ENCODE measurements around the gene ATMIN. TPM values are rescaled to one million over a fixed set of nuclear protein-coding genes. Genes with fewer than 3 reads are reported as not detected.

ATMIN gene
- total RNA-seq, 1 experiment from 2014 or later = 28.4 TPM

GRCh38 chr16:81041696-81042095, 6.1 kb downstream of the ATMIN start:
- intact Hi-C loops (cut with micrococcal nuclease; ENCODE audit: unreplicated experiment) = no loop called here
- BruUV-seq (replicated peaks) = no TSS peak

GRCh38 chr16:81042821-81043220, 7.2 kb downstream of the ATMIN start:
- H3K36me3 ChIP-seq (ENCODE audit: control insufficient read depth, insufficient read depth, low read length) = peaks cover 2% of the 10 kb centered on the region; the same call in 1 of the 2 replicates
- no peak overlapping the region for H3K27ac ChIP-seq (ENCODE audit: low read length)
- H3K27me3 ChIP-seq (ENCODE audit: control insufficient read depth, insufficient read depth, low read length) = no peaks in the 10 kb centered on the region
- ChIA-PET POLR2A (no interaction called here), CTCF (no interaction called here)
- no peak for ATAC-seq
- intact Hi-C loops (cut with micrococcal nuclease; ENCODE audit: unreplicated experiment) (no loop called here), in situ Hi-C loops (cut with HindIII; ENCODE audit: low pct_unique_long_range_greater_than_20kb, low sequenced_read_pairs) (no loop called here)
- no peaks in the 10 kb centered on the region for H3K4me1 ChIP-seq (ENCODE audit: control insufficient read depth, insufficient read depth, low read length)
- DNase-seq (ENCODE audit: low read depth, low spot score) = no peak
- no peak overlapping the region for H3K4me3 ChIP-seq (ENCODE audit: low read depth in 2 of 2, low read length in 2 of 2)
- no TSS peak for BruUV-seq (replicated peaks)
- H3K9me3 ChIP-seq (ENCODE audit: control insufficient read depth, insufficient read depth, low read depth, low read length) = no peaks in the 10 kb centered on the region
- TF ChIP-seq SIN3A (IDR thresholded peaks at IDR 0.05; ENCODE audit: borderline replicate concordance, insufficient read depth, low read depth, low read length) (no peak), POLR2AphosphoS5 (IDR thresholded peaks at IDR 0.05; ENCODE audit: low read depth, low read length) (no peak), REST (IDR thresholded peaks at IDR 0.05; ENCODE audit: insufficient read depth in 1 of 2, low read depth in 2 of 2, low read length in 1 of 2) (no peak), CTCF (IDR thresholded peaks at IDR 0.05) (no peak), TCF7L2 (IDR thresholded peaks at IDR 0.05; ENCODE audit: low read depth, low read length) (no peak)

More at GRCh38 chr16:81041696-81042095, 6.1 kb downstream of the ATMIN start:
- ATAC-seq = no peak
- H3K4me3 ChIP-seq (ENCODE audit: low read depth in 2 of 2, low read length in 2 of 2) = no peak overlapping the region
- TF ChIP-seq SIN3A (IDR thresholded peaks at IDR 0.05; ENCODE audit: borderline replicate concordance, insufficient read depth, low read depth, low read length) = no peak
- TF ChIP-seq TCF7L2 (IDR thresholded peaks at IDR 0.05; ENCODE audit: low read depth, low read length) = no peak
- no peak for TF ChIP-seq REST (IDR thresholded peaks at IDR 0.05; ENCODE audit: insufficient read depth in 1 of 2, low read depth in 2 of 2, low read length in 1 of 2)
- TF ChIP-seq CTCF (IDR thresholded peaks at IDR 0.05) = no peak
- no peak for TF ChIP-seq POLR2AphosphoS5 (IDR thresholded peaks at IDR 0.05; ENCODE audit: low read depth, low read length)
- H3K36me3 ChIP-seq (ENCODE audit: control insufficient read depth, insufficient read depth, low read length) = peaks cover 3% of the 10 kb centered on the region
- H3K27me3 ChIP-seq (ENCODE audit: control insufficient read depth, insufficient read depth, low read length) = no peaks in the 10 kb centered on the region
- H3K9me3 ChIP-seq (ENCODE audit: control insufficient read depth, insufficient read depth, low read depth, low read length) = no peaks in the 10 kb centered on the region
- no peak overlapping the region for H3K27ac ChIP-seq (ENCODE audit: low read length)
- H3K4me1 ChIP-seq (ENCODE audit: control insufficient read depth, insufficient read depth, low read length) = no peaks in the 10 kb centered on the region; the same call in 1 of the 2 replicates
- ChIA-PET CTCF (no interaction called here), POLR2A (no interaction called here)
- DNase-seq (ENCODE audit: low read depth, low spot score) = no peak
- in situ Hi-C loops (cut with HindIII; ENCODE audit: low pct_unique_long_range_greater_than_20kb, low sequenced_read_pairs) = no loop called here

Measured in Panc1 (cell line).